ENCODE data around the gene GLIS1.

DNA sequence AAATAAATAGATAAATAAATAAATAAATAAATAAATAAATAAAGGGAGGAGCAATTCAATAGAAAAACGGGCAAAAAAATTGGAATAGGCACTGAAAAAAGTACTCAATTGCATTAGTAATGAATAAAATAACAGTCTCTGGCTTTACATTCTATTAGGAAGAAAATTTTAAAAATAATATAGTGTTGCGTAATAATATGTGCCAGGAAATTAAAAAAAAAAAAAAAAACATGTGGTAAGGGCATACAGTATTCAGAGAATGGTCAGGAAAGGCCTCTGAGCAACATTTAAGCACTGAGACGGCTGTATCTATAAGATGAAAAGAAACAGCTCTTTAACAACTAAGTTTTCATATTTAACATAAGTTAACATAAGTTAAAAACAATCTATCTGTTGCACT lies 48.7 kb upstream of the GLIS1 start:
- TF ChIP-seq, protein P1, sequence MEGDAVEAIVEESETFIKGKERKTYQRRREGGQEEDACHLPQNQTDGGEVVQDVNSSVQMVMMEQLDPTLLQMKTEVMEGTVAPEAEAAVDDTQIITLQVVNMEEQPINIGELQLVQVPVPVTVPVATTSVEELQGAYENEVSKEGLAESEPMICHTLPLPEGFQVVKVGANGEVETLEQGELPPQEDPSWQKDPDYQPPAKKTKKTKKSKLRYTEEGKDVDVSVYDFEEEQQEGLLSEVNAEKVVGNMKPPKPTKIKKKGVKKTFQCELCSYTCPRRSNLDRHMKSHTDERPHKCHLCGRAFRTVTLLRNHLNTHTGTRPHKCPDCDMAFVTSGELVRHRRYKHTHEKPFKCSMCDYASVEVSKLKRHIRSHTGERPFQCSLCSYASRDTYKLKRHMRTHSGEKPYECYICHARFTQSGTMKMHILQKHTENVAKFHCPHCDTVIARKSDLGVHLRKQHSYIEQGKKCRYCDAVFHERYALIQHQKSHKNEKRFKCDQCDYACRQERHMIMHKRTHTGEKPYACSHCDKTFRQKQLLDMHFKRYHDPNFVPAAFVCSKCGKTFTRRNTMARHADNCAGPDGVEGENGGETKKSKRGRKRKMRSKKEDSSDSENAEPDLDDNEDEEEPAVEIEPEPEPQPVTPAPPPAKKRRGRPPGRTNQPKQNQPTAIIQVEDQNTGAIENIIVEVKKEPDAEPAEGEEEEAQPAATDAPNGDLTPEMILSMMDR (conservative IDR thresholded peaks at IDR 0.05), result no peak
- TF ChIP-seq EZH2 (IDR thresholded peaks at IDR 0.05; ENCODE audit: low read depth), result no peak

All from PC-9 (cell line).